Activated CD4-positive, alpha-beta T cell treated with anti-CD3 and anti-CD28 coated beads, Interleukin-2, amount 50 U/mL, for 4 hours (primary cell): ENCODE measurements around the gene LCE5A.
"Not testable (repeated sequence)": the region's sequence is repeated elsewhere in the genome, so short reads cannot be mapped to it uniquely, and the experiment has no call there.

Source experiments
- DNase-seq, 2 experiments: peaks; one replicate each; pipeline ENCODE4 v3.0.0-alpha.2; 2020

LCE5A gene, protein sequence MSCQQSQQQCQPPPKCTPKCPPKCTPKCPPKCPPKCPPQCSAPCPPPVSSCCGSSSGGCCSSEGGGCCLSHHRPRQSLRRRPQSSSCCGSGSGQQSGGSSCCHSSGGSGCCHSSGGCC

DNA sequence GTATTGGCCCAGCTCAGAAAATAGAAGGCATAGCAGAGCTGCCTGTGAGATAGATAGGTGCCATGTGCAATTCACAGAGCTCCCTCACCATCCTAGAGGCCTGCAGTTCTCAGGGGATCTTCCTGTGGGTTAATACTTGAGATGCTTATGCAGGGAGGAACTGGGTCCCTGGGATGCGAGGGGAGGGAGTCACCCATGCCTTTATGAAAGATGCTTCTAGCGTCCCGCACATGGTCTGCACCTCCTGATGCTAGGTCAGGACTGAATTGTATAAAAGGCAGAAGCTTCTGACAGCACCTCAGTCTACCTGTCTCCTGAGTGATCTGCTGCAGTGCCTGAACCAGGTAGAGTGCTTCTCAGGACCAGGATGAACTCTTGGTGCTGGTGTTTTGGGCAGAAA lies at the start of gene LCE5A:
LCE5A (plus strand) TSS at position 301 of the 400 bp plus-strand sequence. CDS start 732 bp downstream, outside the sequence.
- no peak for DNase-seq

DNA sequence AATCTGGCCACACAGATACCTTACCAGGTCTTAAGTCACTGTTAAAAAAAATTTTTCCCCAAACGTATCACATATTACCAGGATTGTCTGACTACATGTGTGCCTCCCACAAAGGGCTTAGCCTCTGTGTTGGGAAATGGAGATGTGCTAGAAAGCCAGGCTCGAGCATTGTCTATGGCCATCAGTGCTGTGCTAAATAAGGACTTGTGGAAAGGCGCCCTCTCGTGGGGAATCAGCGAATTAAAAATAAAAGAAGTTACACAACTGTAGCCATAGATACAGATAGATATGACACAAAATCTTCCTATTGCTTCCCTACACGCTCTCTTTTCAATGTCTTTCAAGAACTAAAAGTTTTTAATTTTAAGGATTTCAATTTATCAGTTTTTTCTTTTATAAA lies 49.1 kb upstream of the LCE5A start:
- DNase-seq = peak; percentile 50 to 54

DNA sequence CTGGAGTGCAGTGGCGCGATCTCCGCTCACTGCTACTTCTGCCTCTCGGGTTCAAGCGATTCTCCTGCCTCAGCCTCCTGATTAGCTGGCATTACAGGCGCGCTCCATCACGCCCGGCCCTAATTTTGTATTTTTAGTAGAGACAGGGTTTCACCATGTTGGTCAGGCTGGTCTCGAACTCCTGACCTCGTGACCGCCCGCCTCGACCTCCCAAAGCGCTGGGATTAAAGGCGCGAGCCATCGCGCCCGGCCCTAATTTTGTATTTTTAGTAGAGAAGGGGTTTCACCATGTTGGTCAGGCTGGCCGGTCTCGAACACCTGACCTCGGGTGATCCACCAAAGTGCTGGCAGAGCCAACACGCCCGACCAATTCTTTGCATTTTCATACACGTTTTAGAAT lies 48.0 kb upstream of the LCE5A start:
- no peak for DNase-seq

DNA sequence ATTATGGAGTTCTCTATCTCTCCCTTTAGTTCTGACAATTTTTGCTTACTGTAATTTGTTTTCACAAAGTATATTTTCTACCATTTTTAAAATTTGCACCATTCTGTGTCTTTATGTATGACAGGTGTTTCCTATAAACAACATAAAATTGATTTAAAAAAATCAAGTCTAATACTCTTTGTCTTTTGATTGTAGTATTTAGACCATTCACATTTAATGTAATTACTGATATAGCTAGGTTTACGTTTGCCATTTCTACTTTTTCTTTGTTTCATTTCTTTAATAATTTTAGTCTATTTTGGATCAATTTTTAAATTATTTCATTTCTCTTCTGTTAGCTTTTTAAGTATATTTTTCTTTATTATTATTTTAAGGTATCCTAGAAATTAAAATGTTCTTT lies 44.4 kb upstream of the LCE5A start:
- DNase-seq = no peak

DNA sequence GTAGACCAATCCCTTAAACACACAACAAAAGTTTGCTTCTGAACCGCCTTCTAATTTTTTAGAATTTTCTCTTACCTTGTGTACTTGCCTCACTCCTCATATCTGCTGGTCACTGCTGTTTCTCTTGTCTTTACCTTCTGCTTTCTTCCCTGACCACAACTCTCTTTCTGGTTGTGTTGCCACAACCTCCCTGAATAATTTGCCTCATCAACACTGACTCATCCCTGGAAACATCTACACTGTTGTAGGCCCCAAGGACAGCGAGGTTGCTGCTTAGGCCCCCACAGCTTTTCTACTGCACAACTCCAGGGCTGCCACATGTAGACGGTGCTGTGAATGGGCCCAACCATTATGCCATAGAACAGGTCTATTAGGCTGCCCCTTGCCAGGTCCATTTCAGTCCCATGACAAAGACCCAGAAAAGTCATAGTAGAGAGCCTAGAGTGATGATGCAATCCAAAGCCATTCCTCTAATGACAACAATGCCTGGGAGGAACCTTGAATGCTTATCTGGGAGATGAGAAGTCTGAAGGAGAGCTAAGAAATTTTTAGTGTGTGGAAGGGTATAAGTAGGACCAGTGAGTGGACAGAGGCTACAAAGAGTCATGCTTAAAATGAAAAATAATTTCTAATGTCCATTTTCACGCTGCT lies 36.6 kb upstream of the LCE5A start:
- no peak for DNase-seq

DNA sequence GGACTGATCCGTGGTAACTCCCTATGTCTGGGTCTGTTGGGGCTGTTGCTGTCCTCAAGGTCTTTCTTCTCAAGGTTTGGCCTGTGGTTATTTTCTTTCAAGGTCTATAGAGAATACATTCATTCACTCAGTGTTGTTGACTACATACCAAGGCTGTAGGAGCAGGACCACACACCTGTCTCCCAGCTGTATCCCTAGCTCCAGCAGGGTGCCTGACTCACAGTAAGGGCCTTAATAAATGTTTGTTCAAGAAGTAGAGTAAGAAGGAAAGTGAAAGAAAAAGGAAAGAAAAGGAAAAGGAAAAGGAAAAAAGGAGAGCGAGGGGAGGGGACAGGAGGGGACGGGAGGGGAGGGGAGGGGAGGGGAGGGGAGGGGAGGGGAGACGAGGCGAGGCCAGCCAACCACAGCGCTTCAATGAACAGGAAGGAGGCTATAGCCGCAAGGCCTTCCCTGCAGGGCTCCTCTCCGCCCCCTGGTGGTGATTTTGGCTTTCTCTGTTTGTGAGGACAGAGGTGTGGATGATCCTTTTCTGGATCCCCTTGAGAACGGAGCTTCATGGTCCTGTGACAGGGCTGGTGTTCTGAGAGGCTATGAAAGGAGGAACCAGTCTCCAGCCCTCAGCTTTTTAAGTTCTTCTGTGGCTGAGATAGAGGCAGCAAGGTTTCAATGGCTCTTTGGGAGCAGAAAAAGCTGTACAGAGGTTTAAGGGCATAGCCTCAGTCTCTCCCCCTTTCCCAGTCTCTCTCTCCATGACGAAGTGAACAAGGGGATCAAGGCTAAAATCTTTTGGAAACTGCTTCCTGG lies 30.6 kb upstream of the LCE5A start:
- DNase-seq = peak; percentile 60 to 61

DNA sequence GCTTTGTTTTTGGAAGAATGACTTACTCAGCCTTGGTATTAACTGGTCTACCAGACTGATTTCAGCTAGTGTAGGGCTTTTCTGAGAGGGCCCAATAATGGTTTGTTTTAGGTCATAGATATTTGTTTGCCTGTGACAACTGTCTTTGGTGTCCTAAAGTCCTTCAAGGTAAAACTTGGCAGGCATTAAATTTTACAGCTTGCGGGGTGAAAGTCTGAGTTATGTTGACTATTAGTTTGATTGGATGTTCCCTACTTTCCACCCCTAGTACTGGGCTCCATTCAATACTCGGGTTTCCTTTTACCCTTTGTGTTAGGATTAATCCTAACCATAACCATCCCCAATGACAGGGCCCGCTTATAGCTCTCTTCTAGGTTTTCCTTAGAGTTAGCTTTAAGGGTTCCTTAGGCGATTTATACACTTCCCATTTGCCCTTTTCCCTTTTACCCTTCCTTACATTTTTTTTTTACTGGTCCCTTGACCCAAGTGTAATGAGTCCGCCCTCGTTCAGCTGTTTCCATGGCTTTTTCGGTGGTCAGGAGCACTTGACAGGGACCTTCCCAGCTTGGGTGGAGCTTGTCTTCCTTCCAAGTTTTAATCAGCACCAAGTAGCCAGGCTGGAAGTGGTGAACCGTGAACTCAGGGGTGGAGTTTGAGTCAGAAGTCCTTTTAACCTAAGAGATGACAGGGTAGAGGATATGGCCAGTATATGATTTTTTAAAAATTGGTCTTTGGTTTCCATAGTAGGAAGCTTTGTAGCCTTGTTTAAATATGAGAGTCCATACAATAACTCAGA lies 28.5 kb upstream of the LCE5A start:
- DNase-seq = no peak

DNA sequence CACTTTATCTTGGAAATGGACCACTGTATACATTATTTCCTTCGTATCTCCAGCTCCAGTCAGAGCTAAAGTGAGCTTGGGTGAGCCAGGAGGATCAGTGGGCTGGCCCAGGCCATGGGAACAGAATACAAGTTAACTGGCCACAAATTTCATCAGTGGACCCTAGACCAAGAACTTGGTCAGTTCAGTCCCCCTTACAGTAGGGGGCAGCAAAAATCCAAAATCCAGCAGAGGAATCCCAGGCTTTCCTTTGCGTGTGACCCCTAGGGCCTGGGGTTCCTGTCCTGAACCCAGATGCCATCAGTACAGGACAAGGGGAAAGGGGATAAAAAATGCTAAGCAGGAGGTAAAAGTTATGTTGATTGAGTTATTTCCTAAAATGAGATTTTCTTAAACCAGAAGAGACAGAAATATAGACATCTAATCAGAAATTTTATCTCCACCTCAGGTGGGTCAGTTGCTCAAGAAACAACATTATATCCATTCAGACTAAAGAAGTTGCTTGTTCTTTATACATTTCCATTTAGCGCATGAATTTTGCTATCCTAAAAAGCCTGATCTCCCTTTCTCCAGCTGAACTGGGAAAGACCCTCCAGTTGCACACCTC lies 24.1 kb upstream of the LCE5A start:
- DNase-seq = no peak

DNA sequence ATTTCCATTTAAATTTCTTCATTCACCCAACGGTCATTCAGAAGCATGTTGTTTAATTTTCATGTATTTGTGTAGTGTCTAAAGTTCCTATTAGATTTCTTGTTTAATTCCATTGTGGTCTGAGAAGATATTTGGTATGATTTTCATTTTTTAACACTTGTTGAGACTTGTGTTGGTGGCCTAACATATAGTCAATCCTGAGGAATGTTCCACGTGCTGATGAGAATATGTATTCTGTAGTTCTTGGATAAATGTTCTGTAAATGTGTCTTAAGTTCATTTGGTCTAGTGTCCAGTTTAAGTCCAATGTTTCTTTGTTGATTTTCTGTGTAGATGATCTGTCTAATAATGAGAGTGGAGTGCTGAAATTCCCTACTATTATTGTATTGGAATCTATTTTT lies 22.7 kb upstream of the LCE5A start:
- DNase-seq = no peak

DNA sequence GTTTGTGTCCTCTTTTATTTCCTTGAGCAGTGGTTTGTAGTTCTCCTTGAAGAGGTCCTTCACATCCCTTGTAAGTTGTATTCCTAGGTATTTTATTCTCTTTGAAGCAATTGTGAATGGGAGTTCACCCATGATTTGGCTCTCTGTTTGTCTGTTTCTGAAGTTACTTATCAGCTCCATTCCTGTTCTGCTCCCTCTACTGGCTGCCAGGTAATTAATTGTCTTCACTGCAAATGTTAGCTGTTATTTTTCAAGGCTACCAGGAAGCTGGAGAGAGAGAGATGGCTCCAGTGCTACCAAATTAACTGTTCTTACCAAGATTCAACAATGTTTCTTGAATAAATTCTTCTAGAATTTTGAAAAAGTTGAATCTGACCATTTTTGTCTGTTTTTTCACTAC lies 19.1 kb upstream of the LCE5A start:
- not testable (repeated sequence) for DNase-seq

DNA sequence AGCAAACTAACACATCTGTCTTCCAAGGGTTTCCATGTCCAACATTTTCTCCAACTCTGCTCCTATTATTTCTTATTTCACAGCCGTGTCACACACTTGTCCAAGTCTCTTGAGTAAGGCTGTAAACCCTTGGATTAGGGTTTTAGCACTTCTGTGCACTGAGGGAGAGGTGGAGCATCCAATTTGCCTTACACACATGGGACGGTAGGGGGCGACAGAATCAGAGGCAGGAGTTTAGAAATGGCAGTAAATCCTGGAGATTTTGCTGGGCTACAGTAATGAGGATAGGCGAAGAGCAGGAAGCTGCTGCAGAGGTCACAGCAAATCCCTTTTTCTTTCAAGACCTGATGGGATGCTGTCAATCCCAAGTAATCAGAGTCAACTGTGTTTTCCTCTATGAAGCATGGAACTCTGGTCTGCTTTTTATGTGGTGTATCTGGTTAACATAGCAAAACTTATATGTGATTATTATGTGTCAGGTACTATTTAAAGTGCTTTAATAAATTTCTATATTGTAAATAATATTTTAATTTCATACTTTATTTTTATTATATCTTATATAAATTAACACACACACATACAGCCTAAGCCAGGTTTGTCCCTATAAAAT lies 15.4 kb upstream of the LCE5A start:
- no peak for DNase-seq

DNA sequence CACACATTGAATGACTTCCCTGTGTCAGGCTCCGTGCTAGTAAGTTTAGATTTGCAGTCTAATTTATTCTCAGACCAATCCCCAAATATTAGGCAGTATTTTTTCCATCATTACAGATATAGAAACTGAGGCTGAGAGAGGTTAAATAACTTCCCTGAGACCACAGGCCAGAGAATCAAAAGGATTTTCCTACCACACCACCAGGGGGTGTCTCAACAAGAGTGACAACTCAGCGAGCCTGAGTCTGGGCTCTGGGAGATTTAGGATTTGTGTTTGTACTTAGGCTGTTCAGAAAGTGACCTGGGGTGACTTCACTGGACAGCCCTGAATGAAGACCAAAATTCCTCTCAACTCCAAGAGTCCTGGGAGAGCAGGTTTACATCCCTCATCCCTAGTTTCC lies 13.3 kb upstream of the LCE5A start:
- no peak for DNase-seq

DNA sequence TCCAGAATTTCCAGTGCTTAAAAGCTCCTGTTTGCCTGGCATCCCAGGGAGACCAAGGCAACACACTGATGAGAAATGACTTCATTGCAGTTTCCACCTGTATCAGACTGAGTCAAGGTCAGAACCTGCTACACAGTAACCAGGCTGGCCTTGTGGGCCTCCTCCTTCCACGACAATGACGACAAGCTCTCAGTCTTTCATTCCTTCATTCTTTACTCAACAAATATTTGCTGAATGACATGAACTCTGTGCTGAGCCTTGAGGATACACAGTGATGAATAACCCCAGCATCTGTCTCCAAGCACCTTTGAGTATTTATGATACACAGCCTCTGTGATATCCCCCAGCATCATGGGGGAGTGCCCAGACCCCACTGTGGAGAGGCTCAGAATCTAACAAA lies 8.9 kb upstream of the LCE5A start:
- no peak for DNase-seq

DNA sequence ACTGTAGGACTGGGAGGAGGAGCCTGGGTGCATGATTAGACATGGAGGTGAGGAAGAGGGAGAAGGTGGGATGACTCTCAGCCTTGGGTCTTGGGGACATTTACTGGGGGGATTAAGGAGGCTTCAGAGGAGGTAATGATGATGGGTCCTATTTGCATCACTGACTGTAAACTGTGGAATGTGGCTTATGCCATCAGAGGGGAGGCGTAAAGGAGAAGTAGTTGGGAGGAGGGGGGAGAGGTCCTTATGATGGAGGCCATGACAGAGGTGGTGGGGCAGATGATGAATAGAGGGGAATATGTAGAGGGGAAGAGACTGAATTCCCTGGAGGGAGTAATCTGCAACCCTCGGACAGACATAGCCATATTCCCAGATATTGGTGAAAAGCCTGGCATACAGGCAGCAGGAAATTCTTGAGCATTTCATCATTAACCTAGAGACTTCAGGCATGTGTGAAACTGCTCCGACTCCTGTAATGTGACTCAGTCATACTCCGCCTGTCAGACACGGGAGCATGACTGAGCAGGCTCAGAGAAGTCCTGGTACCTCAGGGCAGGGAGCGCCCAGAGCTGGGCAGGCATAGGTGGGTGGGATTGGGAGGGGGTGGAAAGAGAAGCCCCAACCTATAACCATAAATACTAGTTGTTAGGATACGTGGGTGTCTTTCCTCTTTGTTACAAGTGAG lies 8.0 kb upstream of the LCE5A start:
- no peak for DNase-seq

DNA sequence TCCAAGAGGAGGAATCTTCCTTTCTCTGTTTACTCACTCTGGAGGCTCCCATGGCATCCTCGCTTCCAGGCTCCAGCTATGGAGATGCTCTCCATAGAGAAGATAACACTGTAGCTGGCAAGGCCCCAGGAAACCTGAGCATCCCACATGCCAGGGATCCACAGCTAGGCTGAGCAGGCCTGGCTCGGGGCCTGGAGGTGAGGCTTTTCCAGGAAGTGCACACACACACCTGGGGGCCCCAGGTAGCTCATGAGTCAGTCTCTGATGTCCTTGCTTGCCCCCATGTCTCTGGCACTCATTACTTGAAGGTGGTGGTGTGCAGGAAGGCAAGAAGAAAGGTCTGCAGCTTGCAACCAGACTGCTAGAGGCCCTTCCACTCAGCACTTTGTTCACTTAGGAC lies 5.5 kb upstream of the LCE5A start:
- no peak for DNase-seq

DNA sequence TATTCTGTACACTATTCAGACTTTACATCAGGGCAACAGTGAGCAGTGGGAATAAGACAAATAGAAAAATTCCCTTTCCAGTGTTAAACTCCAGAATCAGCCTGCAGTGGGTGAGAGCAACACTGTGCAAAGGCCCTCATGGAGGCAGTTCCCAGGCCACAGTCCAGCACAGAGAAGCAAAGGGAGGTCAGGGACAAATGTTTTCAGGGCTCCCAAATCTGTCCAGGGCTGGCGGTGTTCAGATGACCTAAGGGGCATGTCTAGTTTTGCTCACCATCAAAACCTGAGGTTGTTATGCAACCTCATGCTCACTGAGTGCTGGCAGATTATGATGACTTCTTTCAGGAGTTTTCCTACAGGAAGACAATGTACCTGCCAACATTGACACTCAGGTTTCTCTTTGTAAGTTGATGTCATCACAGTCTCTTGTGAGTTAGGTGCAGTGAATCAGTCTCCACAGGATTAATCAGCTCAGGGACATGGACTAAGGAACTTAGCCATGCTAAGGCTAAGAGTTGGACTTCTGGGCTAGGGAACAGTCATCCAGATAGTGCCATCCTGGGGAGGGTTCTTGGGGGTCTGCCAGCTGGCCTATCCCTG lies 3.6 kb upstream of the LCE5A start:
- no peak for DNase-seq

DNA sequence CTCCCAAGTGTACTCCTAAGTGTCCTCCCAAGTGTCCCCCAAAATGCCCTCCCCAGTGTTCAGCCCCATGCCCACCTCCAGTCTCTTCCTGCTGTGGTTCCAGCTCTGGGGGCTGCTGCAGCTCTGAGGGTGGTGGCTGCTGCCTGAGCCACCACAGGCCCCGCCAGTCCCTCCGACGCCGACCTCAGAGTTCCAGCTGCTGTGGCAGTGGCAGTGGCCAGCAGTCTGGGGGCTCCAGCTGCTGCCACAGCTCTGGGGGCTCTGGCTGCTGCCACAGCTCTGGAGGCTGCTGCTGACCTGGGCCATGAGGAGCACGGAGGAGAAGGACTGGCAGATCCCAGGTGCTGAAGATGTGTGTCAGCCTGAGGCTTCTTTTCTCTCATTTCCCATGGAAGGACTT lies 993 bp downstream of the LCE5A start:
- no peak for DNase-seq

DNA sequence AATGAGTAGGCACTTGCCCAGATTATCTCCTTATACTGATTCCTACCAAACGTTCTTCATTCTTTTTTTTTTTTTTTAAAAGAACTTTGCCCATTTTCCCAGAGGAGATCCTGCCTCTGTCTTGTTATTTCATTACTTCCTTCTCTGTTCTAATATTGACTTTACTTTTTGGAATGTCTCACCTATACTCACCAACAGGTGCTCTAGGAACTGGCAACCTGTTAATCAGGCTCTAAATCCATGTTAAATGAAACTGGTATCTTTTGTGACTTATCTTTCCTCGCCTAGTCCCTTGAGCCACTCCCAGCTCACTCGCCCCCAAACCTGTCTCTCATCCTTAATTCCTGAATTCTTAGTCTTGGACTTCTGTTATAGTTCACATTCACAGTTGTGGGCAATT lies 2.5 kb downstream of the LCE5A start:
- DNase-seq = no peak

DNA sequence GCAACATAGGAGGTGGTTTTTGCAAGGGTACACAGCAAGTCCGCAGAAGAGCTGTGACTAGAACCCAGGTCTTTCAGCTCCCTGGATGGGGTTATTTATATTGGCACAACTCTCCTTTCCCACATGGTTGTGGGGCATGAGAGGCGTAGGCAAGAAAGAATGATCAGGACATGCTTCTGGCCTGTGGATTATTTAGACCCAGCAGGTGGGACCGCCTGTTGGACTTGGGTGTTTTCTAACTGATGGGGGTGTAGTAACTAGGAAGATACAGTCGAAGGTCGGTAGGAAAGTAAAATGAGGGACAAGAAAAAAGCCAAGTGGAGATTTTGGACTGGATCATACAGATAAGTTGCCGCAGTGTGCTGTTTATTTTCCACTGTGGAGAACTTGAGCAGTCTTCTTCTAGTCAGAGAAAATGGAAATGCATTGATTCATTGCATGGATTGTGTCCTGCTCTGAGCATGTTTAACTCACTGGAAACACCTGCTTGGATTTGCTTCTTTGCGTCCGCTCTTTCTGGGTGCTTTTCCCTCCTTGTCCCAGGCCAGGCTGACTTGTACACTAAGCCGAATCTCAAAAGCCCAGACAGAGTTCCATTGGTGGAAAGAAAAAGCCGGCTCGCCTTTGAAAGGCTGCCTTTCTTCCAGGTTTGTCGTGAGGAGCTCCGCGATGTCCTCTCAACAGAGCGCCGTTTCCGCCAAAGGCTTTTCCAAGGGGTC lies 4.3 kb downstream of the LCE5A start:
- no peak for DNase-seq

DNA sequence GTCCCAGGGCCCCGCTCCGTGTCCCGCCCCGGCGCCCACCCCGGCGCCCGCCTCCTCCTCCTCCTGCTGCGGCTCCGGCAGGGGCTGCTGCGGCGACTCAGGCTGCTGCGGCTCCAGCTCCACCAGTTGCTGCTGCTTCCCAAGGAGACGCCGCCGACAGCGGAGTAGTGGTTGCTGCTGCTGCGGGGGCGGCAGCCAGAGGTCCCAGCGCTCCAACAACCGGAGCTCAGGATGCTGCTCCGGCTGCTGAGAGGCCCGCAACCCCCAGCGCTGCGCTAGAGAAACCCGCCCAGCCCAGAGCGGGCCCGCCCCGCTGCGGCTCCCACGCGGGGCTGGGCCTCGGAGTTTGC lies 4.8 kb downstream of the LCE5A start:
- DNase-seq = no peak

DNA sequence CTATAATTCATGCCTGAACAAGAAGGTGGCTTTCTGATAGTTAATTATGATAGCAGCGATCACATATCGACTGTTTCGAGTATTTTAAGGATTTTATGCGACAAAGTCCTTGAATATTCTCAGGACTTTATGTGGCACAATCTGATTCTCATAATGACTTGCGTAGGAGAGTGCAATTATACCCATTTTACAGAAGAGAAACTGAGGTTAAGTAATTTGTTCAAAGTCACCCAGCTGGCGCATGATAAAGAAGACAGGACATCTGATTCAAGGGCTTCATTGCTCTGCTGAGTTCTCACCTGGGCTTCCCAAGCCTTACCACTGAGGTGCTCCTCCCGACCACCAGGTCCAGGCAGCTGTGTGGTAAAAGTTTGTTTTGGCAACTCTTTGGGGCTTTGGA lies 5.5 kb downstream of the LCE5A start:
- no peak for DNase-seq
